Karpas-422 (cell line): Measurements from ENCODE around the gene PADI2. TPM values are rescaled to one million over a fixed set of nuclear protein-coding genes. Genes with fewer than 3 reads are reported as not detected.

ENCODE experiments used
- DNase-seq: peaks from one replicate; pipeline ENCODE4 v3.0.0-alpha.2; 2015
- H2AFZ ChIP-seq: fragments of 200-600 bp; sonication (generic); 2 replicates; pipeline ENCODE4 v1.6.1; 2014; ENCODE audit warnings: antibody characterized with exemption, low read length, mixed read lengths
- H3K27ac ChIP-seq: fragments of 200-600 bp; sonication (generic); 2 replicates; pipeline ENCODE4 v1.5.1; 2014; ENCODE audit warnings: mild to moderate bottlenecking, low read length, moderate library complexity
- H3K27me3 ChIP-seq: fragments of 200-600 bp; sonication (generic); 2 replicates; pipeline ENCODE4 v1.6.1; 2014; ENCODE audit warnings: low read length, mixed read lengths
- H3K36me3 ChIP-seq: fragments of 200-600 bp; sonication (generic); 2 replicates; pipeline ENCODE4 v1.6.1; 2014; ENCODE audit warnings: low read length, mixed read lengths; ENCODE audit not compliant: insufficient read depth
- H3K4me1 ChIP-seq: fragments of 200-600 bp; sonication (generic); 2 replicates; pipeline ENCODE4 v1.6.1; 2014; ENCODE audit warnings: mild to moderate bottlenecking, low read length, mixed read lengths
- H3K4me2 ChIP-seq: fragments of 200-600 bp; sonication (generic); 2 replicates; pipeline ENCODE4 v1.6.1; 2014; ENCODE audit warnings: low read length, low read depth, mild to moderate bottlenecking; ENCODE audit not compliant: poor library complexity, severe bottlenecking
- H3K4me3 ChIP-seq: fragments of 200-600 bp; sonication (generic); 2 replicates; pipeline ENCODE4 v1.5.1; 2014; ENCODE audit warnings: mild to moderate bottlenecking, antibody characterized with exemption, low read length, mixed read lengths
- H3K79me2 ChIP-seq: fragments of 200-600 bp; sonication (generic); 2 replicates; pipeline ENCODE4 v1.6.1; 2014; ENCODE audit warnings: mild to moderate bottlenecking, low read length, mixed read lengths
- H3K9ac ChIP-seq: fragments of 200-600 bp; sonication (generic); 2 replicates; pipeline ENCODE4 v1.6.0; 2014; ENCODE audit warnings: low read length
- H3K9me2 ChIP-seq: fragments of 200-600 bp; sonication (generic), shearing (Covaris generic); replicated peaks from 2 replicates; pipeline ENCODE4 v1.6.0; 2014; ENCODE audit warnings: mild to moderate bottlenecking, low read length, moderate library complexity; ENCODE audit not compliant: insufficient read depth
- H3K9me3 ChIP-seq: fragments of 300-700, 200-600 bp; sonication (generic); 2 replicates; pipeline ENCODE4 v1.6.1; 2014; ENCODE audit warnings: low read length, mixed read lengths
- H4K20me1 ChIP-seq: fragments of 200-600 bp; sonication (generic); 2 replicates; pipeline ENCODE4 v1.6.1; 2014; ENCODE audit warnings: mild to moderate bottlenecking, antibody characterized with exemption, low read length, low read depth; ENCODE audit not compliant: insufficient read depth
- total RNA-seq: library from RNA; depleted of rRNA; stranded (reverse); fragments of >200 nt; shearing (Covaris generic); gene quantifications from 2 replicates; pipeline ENCODE4 v1.2.3, GENCODE V29; 2014; ENCODE audit warnings: low replicate concordance; rRNA removed

The PADI2 gene
- total RNA-seq, result not detected in 2 replicates

DNA sequence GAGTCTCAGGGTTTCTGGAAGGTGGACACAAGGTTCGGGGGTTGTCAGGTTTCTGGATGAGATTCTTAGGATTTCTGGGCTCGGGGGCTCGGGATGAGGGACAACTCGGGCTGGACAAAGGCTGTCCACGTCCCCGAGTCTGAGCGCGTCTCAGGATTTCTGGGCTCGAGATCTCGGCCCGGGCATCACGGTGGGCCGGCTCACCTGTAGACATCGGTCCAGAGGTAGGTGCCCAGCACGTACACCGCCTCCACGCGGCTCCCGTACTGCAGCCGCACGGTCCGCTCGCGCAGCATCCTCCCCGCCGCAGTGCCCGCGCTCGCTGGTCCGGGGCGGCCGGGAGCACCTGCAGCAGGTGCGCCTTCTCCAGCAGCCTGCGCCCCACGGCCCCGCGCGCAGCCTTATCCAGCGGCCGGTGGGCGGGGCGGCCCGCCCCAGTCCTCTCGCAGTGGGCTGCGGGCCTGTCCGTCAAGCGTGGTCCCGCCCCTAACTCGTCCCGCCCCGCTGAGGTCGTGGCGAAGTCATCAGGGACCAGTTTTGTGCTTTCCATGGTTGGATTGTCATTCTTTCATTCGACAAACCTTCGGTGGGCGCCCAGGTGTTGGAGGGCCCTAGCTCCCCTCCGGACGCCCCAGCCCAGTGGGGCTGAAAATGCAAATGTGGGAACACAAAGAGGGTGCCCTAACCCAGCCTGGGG lies at the start of gene PADI2:
TSS of gene PADI2 (minus strand) at position 376 of the 697 bp plus-strand sequence. CDS start at position 296, 80 bp downstream.
- Histone ChIP-seq H3K36me3 (no peaks in the 10 kb centered on the region), H2AFZ (no peak within 1 kb of the TSS), H3K27me3 (no peaks in the 10 kb centered on the region), H3K9me3 (no peaks in the 10 kb centered on the region), H3K79me2 (no peaks in the 10 kb centered on the region), H3K9me2 (no peaks in the 10 kb centered on the region), H3K4me2 (peak within 1 kb of the TSS; percentile 72), H3K9ac (peak within 1 kb of the TSS; percentile 30), H3K4me1 (peaks cover 33% of the 10 kb centered on the region), H3K27ac (no peak within 1 kb of the TSS), H4K20me1 (peaks cover 8% of the 10 kb centered on the region; the same call in 1 of the 2 replicates), H3K4me3 (peak within 1 kb of the TSS; percentile 55)
- DNase-seq, result peak; percentile 83

DNA sequence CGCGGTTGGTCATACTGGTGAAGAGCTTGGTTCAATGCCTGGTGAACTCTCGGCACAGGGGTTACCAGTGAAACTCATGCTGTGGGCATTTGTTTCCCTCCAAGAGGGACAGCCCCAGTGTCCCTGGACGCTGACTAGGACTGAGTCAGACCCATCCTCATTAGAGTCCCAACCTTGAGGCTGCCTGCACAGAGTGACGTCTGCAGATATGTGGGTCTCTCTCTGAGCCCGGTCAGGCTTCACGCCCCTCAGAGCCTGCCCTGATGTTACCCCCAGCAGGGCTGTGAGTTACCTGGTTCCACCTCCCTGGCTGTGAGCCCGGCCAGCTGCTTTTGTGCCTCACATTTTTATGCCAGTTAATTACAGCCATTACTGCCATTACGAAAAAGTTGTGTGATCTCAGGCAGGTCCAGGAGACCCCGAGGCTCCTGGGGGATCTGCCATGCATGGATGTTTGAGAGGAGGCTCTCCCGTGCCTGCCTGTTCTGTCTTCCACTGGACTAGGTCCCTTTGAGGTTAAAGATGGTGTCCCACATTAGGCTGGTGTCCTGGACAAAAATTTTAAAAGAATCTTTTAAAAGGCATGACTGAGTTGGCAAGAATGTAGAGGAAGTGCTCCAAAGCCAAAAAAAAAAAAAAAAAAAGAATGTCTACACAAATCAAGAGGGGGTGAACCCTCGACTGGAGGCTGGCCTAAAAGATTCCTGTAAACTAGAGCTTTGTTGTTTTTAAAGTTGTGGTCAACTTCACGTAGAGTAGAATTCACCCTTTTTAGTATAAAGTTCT lies 49.0 kb upstream of the PADI2 start:
- H3K9me3 ChIP-seq, result no peaks in the 10 kb centered on the region
- H3K4me2 ChIP-seq, result no peak overlapping the region
- no peaks in the 10 kb centered on the region for H3K27me3 ChIP-seq
- H3K4me3 ChIP-seq, result no peak overlapping the region
- H3K4me1 ChIP-seq, result no peaks in the 10 kb centered on the region
- H4K20me1 ChIP-seq, result no peaks in the 10 kb centered on the region
- no peak for DNase-seq
- H3K27ac ChIP-seq, result no peak overlapping the region
- no peaks in the 10 kb centered on the region for H3K9me2 ChIP-seq
- no peaks in the 10 kb centered on the region for H3K36me3 ChIP-seq
- no peaks in the 10 kb centered on the region for H3K79me2 ChIP-seq
- H2AFZ ChIP-seq, result no peak overlapping the region
- no peak overlapping the region for H3K9ac ChIP-seq

DNA sequence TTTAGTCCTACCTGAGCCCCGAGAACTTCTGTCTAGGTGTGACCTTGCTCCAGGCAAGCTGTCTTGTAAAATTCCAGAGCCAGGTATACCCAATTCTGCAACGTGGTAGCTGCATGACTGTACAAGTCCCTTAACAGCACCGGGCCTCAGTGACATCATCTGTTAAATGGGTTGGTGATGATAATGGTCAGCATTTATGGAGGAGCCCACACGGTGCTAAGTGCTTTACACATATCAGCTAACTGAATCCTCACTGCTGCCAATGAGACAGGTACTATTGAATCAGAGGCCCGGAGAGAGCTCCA lies 48.5 kb upstream of the PADI2 start:
- DNase-seq, result no peak
- no peaks in the 10 kb centered on the region for H3K9me3 ChIP-seq
- no peaks in the 10 kb centered on the region for H3K9me2 ChIP-seq
- no peaks in the 10 kb centered on the region for H3K36me3 ChIP-seq
- H3K27me3 ChIP-seq, result no peaks in the 10 kb centered on the region
- H4K20me1 ChIP-seq, result no peaks in the 10 kb centered on the region
- H3K4me1 ChIP-seq, result no peaks in the 10 kb centered on the region
- no peak overlapping the region for H3K4me3 ChIP-seq
- H3K9ac ChIP-seq, result no peak overlapping the region
- no peak overlapping the region for H3K27ac ChIP-seq
- H3K4me2 ChIP-seq, result no peak overlapping the region
- no peaks in the 10 kb centered on the region for H3K79me2 ChIP-seq
- H2AFZ ChIP-seq, result no peak overlapping the region

DNA sequence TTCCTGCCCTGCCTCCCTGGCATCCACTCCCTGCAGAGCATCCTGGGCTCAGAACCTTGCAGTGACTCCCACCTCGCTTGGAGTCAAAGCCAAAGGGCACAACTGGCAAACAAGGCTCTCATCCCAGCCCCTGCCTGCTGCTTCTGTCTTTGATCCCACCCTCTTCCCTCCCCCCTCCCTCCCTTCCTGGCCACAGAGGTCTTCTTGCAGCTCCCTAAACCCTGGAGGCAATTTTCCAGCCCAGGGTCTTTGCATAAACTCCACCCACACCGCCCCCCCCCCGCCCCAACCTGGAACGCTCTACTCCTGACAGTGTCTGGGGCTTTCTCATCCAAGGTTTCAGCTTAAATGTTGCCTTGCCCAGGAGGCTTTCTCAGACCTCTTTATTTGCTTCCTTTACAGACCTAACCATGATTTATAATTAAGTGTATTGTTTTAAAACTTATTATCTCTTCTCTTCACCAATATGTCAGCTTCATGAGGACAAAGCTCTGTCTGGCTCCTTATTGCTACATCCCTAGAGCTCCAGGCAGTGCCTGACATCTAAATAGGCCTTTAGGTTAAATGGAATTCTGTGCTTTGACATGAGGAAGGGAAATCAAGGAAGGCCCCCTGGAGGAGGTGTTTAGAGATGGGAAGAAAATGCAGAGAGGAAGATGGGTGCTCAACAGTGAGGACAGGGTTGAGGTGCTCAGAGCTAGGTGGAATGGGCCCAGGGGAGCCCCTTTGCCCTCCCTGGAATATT lies 48.0 kb upstream of the PADI2 start:
- no peaks in the 10 kb centered on the region for H4K20me1 ChIP-seq
- H3K9me2 ChIP-seq, result no peaks in the 10 kb centered on the region
- H3K9me3 ChIP-seq, result no peaks in the 10 kb centered on the region
- no peaks in the 10 kb centered on the region for H3K4me1 ChIP-seq
- no peak overlapping the region for H3K9ac ChIP-seq
- no peaks in the 10 kb centered on the region for H3K27me3 ChIP-seq
- H3K36me3 ChIP-seq, result no peaks in the 10 kb centered on the region
- H3K4me2 ChIP-seq, result no peak overlapping the region
- DNase-seq, result no peak
- no peak overlapping the region for H2AFZ ChIP-seq
- H3K27ac ChIP-seq, result no peak overlapping the region
- H3K4me3 ChIP-seq, result no peak overlapping the region
- H3K79me2 ChIP-seq, result no peaks in the 10 kb centered on the region

DNA sequence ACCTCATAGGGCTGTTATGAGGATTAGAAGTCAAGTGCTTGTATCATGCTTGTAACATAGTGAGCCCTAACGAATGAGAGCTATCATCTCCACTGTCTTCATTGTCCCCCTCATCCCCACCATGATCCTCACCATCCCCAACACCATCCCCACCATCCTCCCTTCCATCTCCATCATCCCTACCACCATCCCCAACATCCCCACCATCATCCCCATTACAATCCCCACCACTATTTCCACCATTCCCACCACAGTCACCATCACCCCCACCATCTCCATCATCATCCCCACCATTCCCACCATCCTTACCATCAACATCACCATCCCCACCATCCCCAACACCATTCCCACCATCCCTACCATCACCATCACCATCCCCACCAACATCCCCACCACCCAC lies 46.6 kb upstream of the PADI2 start:
- DNase-seq, result no peak
- no peak overlapping the region for H2AFZ ChIP-seq
- no peaks in the 10 kb centered on the region for H3K36me3 ChIP-seq
- no peak overlapping the region for H3K27ac ChIP-seq
- H3K9ac ChIP-seq, result no peak overlapping the region
- no peak overlapping the region for H3K4me2 ChIP-seq
- no peaks in the 10 kb centered on the region for H3K79me2 ChIP-seq
- H4K20me1 ChIP-seq, result no peaks in the 10 kb centered on the region
- H3K4me3 ChIP-seq, result no peak overlapping the region
- no peaks in the 10 kb centered on the region for H3K4me1 ChIP-seq
- no peaks in the 10 kb centered on the region for H3K27me3 ChIP-seq
- no peaks in the 10 kb centered on the region for H3K9me2 ChIP-seq
- no peaks in the 10 kb centered on the region for H3K9me3 ChIP-seq

DNA sequence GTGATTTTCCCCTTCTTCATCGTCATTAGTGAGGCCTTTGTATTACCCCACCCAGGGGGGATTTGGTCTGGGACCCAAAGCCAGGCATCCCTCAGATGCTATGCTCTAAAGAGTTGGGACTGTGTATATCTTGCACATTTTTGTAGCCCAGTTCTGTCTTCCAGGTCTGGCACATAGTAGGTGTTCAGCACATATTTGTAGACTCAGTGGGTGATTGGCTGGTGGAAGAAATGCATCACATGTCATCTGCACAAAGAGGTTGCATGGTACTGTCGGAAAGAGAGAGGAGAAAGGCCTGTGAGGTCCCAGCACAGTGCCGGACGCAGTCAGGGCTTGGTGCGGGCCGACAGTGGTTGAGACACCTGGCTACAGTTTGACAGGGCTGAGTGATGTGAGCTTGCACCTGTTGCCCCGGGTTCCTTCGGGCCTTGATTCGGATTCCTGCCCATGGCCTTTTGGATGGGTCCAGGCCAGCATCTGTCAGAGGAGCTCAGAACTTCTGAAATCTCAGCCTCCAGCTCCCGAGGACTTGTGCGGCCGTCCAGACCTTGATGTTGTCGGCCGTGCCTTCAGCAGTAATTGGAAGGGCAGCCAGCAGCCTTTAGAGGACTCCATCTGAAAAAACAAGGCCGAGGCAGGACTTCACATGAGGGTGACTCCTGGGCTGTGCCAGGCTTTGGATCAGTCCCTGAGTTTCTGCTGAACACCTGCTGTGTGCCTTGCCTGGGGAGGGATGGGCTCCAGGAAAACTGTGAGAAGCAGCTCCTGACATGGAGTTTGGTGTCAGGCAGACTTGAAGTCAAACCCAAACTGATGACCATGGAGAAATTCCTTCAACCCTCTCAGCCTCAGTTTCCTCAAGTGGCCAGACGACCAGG lies 44.8 kb upstream of the PADI2 start:
- no peaks in the 10 kb centered on the region for H3K4me1 ChIP-seq
- H3K4me2 ChIP-seq, result no peak overlapping the region
- H4K20me1 ChIP-seq, result no peaks in the 10 kb centered on the region
- no peak overlapping the region for H3K27ac ChIP-seq
- H3K4me3 ChIP-seq, result no peak overlapping the region
- H3K9me3 ChIP-seq, result no peaks in the 10 kb centered on the region
- no peak for DNase-seq
- no peaks in the 10 kb centered on the region for H3K36me3 ChIP-seq
- no peak overlapping the region for H3K9ac ChIP-seq
- no peak overlapping the region for H2AFZ ChIP-seq
- no peaks in the 10 kb centered on the region for H3K79me2 ChIP-seq
- H3K27me3 ChIP-seq, result no peaks in the 10 kb centered on the region
- H3K9me2 ChIP-seq, result no peaks in the 10 kb centered on the region

DNA sequence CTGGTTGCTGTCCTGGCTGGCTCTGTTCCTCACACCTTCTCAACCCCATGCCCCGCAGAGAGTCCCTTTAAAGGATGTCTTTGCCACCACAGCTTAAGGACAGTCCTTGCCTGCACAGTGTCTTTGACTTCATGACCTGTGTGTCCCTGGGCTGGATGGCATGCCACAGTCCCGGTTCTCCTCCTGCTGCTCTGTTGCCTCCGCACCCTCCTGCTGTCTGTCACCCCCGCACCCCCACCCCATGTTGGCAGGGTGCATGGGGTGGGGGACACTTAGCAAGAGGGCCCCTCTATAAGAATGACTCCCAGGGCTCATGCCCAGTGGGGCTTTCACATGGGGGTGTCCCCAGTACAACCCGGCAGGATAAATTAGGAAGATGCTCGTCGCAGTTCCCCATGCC lies 44.1 kb upstream of the PADI2 start:
- Histone ChIP-seq H3K4me2 (no peak overlapping the region), H2AFZ (no peak overlapping the region), H3K4me3 (no peak overlapping the region), H4K20me1 (no peaks in the 10 kb centered on the region), H3K4me1 (no peaks in the 10 kb centered on the region), H3K79me2 (no peaks in the 10 kb centered on the region), H3K27ac (no peak overlapping the region), H3K9ac (no peak overlapping the region), H3K27me3 (no peaks in the 10 kb centered on the region), H3K9me2 (no peaks in the 10 kb centered on the region), H3K9me3 (no peaks in the 10 kb centered on the region), H3K36me3 (no peaks in the 10 kb centered on the region)
- no peak for DNase-seq
